Lung (tissue), 12 donors: ENCODE measurements around the gene BIRC6. TPM values are rescaled to one million over a fixed set of nuclear protein-coding genes. Genes with fewer than 3 reads are reported as not detected.

Experiments used
- ATAC-seq: fragments of 200-7000 bp; cut with Tn5 transposase; one replicate; pipeline ENCODE4 v1.9.1; 2020; ENCODE audit warnings: moderate number of reproducible peaks; ENCODE audit not compliant: insufficient read depth, low FRiP score
- DNase-seq, 3 donors: peaks; one replicate each; pipeline ENCODE4 v3.0.0-alpha.2; 2013 to 2017
- H3K27ac ChIP-seq, 2 donors: one replicate each; pipeline ENCODE4 v1.5.1; 2013; ENCODE audit warnings: mild to moderate bottlenecking in 2 of 2, moderate library complexity in 2 of 2, control low read depth in 1 of 2, inconsistent platforms in 1 of 2, low read depth in 1 of 2, low read length in 1 of 2
- H3K27me3 ChIP-seq, 3 donors: one replicate each; pipeline ENCODE4 v1.5.1; 2013; ENCODE audit warnings: low read length in 2 of 3; ENCODE audit not compliant: control insufficient read depth in 3 of 3, insufficient read depth in 3 of 3
- H3K36me3 ChIP-seq, 4 donors: one replicate each; pipeline ENCODE4 v1.5.1; 2013; ENCODE audit warnings: low read length in 4 of 4, mild to moderate bottlenecking in 1 of 4, moderate library complexity in 1 of 4; ENCODE audit not compliant: control insufficient read depth in 4 of 4, insufficient read depth in 4 of 4
- H3K4me1 ChIP-seq, 5 donors: one replicate each; pipeline ENCODE4 v1.5.1; 2013; ENCODE audit warnings: low read length in 5 of 5, mild to moderate bottlenecking in 2 of 5, moderate library complexity in 1 of 5; ENCODE audit not compliant: control insufficient read depth in 5 of 5, insufficient read depth in 5 of 5
- H3K4me3 ChIP-seq: one replicate; pipeline ENCODE4 v1.5.1; 2013; ENCODE audit warnings: mild to moderate bottlenecking, control low read depth, moderate library complexity
- H3K9ac ChIP-seq, 2 donors: one replicate each; pipeline ENCODE4 v1.5.1; 2013; ENCODE audit warnings: low read length in 2 of 2, control low read depth in 1 of 2; ENCODE audit not compliant: insufficient read depth in 1 of 2
- H3K9me3 ChIP-seq, 4 donors: one replicate each; pipeline ENCODE4 v1.5.1; 2013; ENCODE audit warnings: low read length in 3 of 4, mild to moderate bottlenecking in 1 of 4, moderate library complexity in 1 of 4; ENCODE audit not compliant: control insufficient read depth in 4 of 4, insufficient read depth in 3 of 4
- WGBS, 2 donors: extraction: QIAGEN DNeasy Blood & Tissue Kit; methylation state at CpG; one replicate each; pipeline ENCODE4 v1.1.7; 2013; 5-methylcytosine and 5-hydroxymethylcytosine counted together
- polyA plus RNA-seq, 2 donors: library from polyadenylated mRNA; stranded (reverse); fragments of 200-250 nt; gene quantifications; one replicate each; pipeline ENCODE4 v1.2.1, GENCODE V29; 2013
- total RNA-seq, 2 donors: library from RNA; depleted of rRNA in 1 of 2; stranded (reverse); fragments of >200 nt in 1 of 2; gene quantifications; one replicate each; pipeline ENCODE4 v1.2.1, GENCODE V29; 2014 to 2021
- TF ChIP-seq, protein P1 (sequence below): IDR thresholded peaks from 2 replicates; pipeline ENCODE4 v1.5.1; 2012; ENCODE audit warnings: mild to moderate bottlenecking; ENCODE audit errors: control extremely low read depth, extremely low read depth
- donor health status: control.
- donor health status: control.
- donor health status: Bipolar disorder and iron deficiency.
- donor health status: healthy.
- donor health status: DM: yes; HTN: yes; CAD: no.

BIRC6 gene
- total and polyA plus RNA-seq, 4 donors: 12.2 to 229 (median 51.5) TPM

DNA sequence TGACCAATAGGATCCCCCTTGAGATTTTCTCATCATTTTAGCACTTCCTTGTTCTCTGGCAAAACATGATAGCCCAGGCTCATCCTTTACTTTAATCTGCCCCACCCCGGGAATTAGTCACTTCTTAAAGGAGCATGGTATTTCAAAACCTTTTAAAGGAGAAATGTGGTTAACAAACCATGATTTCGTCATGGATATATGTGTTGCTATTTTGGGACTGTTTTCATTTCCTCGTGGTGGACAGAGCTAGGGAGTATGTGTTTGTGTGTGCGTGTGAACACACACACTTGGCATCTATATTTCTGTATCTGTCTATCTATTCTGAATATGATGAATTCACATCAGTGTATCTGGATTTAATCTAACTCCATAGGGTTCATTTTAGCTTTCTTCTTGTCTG is 128.1 kb downstream of the BIRC6 start:
- peaks cover 17 to 25% (median 23%) of the 10 kb centered on the region in 4 donors for H3K36me3 ChIP-seq
- H3K9me3 ChIP-seq: no peaks in the 10 kb centered on the region
- WGBS, 2 donors: 26 to 45% methylated on average over 4 of the region's 4 CpGs
- no peak overlapping the region for H3K27ac ChIP-seq
- TF ChIP-seq, protein P1, sequence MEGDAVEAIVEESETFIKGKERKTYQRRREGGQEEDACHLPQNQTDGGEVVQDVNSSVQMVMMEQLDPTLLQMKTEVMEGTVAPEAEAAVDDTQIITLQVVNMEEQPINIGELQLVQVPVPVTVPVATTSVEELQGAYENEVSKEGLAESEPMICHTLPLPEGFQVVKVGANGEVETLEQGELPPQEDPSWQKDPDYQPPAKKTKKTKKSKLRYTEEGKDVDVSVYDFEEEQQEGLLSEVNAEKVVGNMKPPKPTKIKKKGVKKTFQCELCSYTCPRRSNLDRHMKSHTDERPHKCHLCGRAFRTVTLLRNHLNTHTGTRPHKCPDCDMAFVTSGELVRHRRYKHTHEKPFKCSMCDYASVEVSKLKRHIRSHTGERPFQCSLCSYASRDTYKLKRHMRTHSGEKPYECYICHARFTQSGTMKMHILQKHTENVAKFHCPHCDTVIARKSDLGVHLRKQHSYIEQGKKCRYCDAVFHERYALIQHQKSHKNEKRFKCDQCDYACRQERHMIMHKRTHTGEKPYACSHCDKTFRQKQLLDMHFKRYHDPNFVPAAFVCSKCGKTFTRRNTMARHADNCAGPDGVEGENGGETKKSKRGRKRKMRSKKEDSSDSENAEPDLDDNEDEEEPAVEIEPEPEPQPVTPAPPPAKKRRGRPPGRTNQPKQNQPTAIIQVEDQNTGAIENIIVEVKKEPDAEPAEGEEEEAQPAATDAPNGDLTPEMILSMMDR: no peak
- H3K9ac ChIP-seq: no peak overlapping the region
- DNase-seq: no peak
- ATAC-seq: peak; percentile 34
- no peak overlapping the region for H3K4me3 ChIP-seq
- no peaks in the 10 kb centered on the region for H3K4me1 ChIP-seq
- no peaks in the 10 kb centered on the region for H3K27me3 ChIP-seq

DNA sequence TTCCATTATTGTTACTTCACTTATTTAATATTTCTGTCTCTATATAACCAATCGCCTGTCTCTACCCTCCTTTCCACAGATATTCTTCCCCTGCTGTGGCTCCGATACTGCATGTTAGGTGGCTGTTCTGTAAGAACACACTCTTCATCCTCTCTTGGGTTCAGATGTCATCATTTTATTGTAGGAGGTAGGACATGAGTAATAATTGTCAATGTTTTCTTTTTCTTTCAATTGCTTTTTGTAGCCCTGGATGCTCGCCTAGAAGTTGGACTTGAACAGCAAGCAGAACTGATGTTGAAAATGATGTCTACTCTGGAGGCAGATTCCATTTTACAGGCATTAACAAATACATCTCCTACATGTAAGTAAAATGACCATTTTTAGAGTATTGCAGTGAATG is 128.6 kb downstream of the BIRC6 start:
- Histone ChIP-seq H3K4me3 (no peak overlapping the region), H3K27me3 (no peaks in the 10 kb centered on the region), H3K9me3 (no peaks in the 10 kb centered on the region), H3K9ac (no peak overlapping the region), H3K36me3 (peaks cover 17 to 30% (median 23%) of the 10 kb centered on the region in 4 donors), H3K27ac (no peak overlapping the region), H3K4me1 (no peaks in the 10 kb centered on the region)
- ATAC-seq (no peak), DNase-seq (no peak)
- 93 to 97% methylated on average over 3 of the region's 3 CpGs for WGBS, 2 donors
- TF ChIP-seq, protein P1: no peak

DNA sequence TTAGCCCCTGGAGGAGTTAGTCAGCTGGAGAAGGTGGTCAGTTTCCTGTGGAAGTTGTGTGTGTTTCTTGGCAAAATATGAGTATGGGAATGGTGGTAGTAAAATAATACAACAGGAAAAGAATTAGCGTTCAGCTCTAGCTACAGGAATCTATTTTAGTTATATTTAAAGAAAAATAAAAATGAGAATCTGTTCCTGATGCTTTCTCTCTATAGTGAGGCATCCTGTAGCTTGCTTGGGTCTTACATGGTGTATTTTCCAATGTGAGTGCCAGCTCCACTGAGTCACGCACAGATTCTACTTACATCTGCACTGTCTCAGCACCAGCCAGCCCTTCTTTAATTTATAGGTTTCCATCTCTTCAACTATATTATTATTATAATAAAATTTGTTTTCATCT is 132.2 kb downstream of the BIRC6 start:
- Histone ChIP-seq H3K4me3 (no peak overlapping the region), H3K9me3 (no peaks in the 10 kb centered on the region), H3K4me1 (no peaks in the 10 kb centered on the region), H3K9ac (no peak overlapping the region), H3K27me3 (no peaks in the 10 kb centered on the region), H3K36me3 (peaks cover 6 to 23% (median 15%) of the 10 kb centered on the region in 4 donors), H3K27ac (no peak overlapping the region)
- ATAC-seq: no peak
- no peak for DNase-seq
- WGBS, 2 donors: 88 to 94% methylated on average over 2 of the region's 2 CpGs
- TF ChIP-seq, protein P1: no peak

DNA sequence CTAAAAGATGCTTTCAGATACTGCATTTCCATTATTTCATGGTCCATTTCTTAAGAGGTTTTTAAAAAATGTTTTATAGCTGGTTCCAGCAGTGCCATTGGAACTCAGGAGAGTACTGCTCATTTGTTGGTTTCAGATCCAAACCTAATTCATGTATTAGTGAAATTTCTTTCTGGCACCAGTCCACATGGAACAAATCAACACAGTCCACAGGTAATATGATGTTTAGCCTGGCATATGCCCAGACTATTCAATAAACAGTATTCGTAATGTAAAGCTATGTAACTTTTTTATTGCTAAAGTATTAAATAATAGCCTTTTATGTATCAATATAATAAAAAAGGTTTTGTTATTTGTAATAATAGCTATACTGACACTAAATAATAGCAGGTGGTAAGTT is 134.5 kb downstream of the BIRC6 start:
- TF ChIP-seq, protein P1: no peak
- Histone ChIP-seq H3K36me3 (peaks cover 4 to 18% (median 8%) of the 10 kb centered on the region in 4 donors), H3K27me3 (no peaks in the 10 kb centered on the region), H3K4me1 (no peaks in the 10 kb centered on the region), H3K9me3 (no peaks in the 10 kb centered on the region), H3K9ac (no peak overlapping the region), H3K27ac (no peak overlapping the region), H3K4me3 (no peak overlapping the region)
- no peak for DNase-seq
- 88 to 93% methylated on average over 1 of the region's 1 CpG for WGBS, 2 donors
- no peak for ATAC-seq
